Mucosa of stomach (tissue), 1 donor: ENCODE measurements around the gene MRPS23.
A peak's percentile ranks its signal among the peaks of the same experiment; 100 is the strongest.

Experiments used
- H3K27me3 ChIP-seq: one replicate; pipeline ENCODE4 v1.7.0; 2013; ENCODE audit warnings: mild to moderate bottlenecking, low read length; ENCODE audit not compliant: control insufficient read depth, insufficient read depth
- H3K36me3 ChIP-seq: one replicate; pipeline ENCODE4 v1.7.0; 2013; ENCODE audit warnings: low read length; ENCODE audit not compliant: control insufficient read depth, insufficient read depth
- H3K4me1 ChIP-seq: one replicate; pipeline ENCODE4 v1.7.0; 2013; ENCODE audit warnings: mild to moderate bottlenecking, low read length; ENCODE audit not compliant: control insufficient read depth, insufficient read depth
- H3K4me3 ChIP-seq: one replicate; pipeline ENCODE4 v1.7.0; 2013; ENCODE audit warnings: low read length
- H3K9ac ChIP-seq: one replicate; pipeline ENCODE4 v1.7.0; 2013; ENCODE audit warnings: mild to moderate bottlenecking, low read length, moderate library complexity
- H3K9me3 ChIP-seq: one replicate; pipeline ENCODE4 v1.7.0; 2013; ENCODE audit warnings: mild to moderate bottlenecking, low read length, moderate library complexity; ENCODE audit not compliant: control insufficient read depth
- donor health status: Pancreatic carcinoma.

The MRPS23 gene

GRCh38 chr17:57875290-57876022, 25.6 kb upstream of the MRPS23 start:
- peaks cover 40% of the 10 kb centered on the region for H3K4me1 ChIP-seq
- peaks cover 15% of the 10 kb centered on the region for H3K36me3 ChIP-seq
- H3K4me3 ChIP-seq, result no peak overlapping the region

DNA sequence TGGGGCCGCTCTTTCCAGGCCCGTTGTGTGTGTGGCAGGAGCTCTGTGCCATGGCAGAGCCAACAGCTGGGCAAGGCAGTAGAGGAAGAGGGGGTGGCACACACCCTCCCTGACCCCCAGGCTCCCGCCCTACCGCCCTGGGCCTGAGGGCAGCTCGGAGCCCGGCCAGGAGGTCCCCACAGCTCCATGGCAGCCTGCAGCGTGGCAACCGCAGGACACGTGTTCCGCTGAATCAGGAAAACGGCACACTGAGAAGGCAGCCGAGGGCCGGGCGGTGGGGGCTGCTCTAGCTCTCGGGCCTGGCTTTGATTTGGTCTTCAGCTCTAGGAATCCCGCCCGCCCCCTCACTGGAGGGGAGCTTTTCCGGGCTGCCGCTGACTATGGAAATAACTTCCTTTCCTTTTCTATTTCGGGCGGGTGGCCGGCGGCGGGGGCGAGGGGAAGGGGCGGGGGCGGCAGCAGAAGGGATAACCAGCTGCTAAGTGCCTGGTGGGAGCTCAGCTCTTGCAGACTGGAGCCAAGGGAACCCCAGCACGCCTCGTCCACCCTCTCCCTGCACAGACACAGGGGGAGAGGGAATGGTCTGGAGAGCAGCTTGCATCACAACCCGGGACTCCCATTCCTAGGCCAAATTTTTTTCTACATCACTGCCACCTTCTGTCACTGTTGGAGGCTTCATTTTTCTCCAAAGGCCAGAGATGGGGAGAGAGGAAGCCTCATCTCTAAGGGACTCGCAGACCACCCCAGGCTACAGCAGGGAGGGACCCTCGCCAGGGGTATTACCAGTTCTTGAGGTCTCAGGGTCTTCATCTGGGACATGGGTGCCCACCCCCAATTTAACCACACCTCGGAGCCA, 24.8 kb upstream of the MRPS23 start:
- Histone ChIP-seq H3K36me3 (peaks cover 15% of the 10 kb centered on the region), H3K27me3 (no peaks in the 10 kb centered on the region), H3K9me3 (no peaks in the 10 kb centered on the region), H3K9ac (peak overlapping the region; percentile 10), H3K4me3 (no peak overlapping the region), H3K4me1 (peaks cover 33% of the 10 kb centered on the region)

More at GRCh38 chr17:57875290-57876022, 25.6 kb upstream of the MRPS23 start:
- H3K9ac ChIP-seq, result peak overlapping the region; percentile 10
- H3K9me3 ChIP-seq, result no peaks in the 10 kb centered on the region
- H3K27me3 ChIP-seq, result no peaks in the 10 kb centered on the region

DNA sequence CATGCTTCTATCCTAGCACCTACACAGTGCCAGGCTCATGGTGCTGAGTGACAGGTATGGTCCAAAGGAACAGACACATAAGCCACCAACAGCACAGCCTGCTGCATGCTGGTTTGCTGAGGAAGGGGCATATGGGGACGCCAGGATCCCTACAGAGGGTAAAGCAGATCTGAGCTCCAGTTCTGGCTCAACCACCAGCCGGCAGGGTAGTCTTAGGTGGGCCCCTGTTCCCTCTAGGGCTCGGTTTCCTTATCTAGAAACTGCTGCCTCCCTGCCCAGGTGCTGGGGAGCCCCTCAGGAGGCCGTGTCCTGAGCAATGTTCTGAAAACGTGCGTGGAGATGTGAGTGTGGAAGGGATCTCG, 24.2 kb upstream of the MRPS23 start:
- H3K27me3 ChIP-seq, result no peaks in the 10 kb centered on the region
- H3K9ac ChIP-seq, result no peak overlapping the region
- H3K9me3 ChIP-seq, result no peaks in the 10 kb centered on the region
- H3K4me3 ChIP-seq, result no peak overlapping the region
- H3K36me3 ChIP-seq, result peaks cover 15% of the 10 kb centered on the region
- H3K4me1 ChIP-seq, result peaks cover 32% of the 10 kb centered on the region

DNA sequence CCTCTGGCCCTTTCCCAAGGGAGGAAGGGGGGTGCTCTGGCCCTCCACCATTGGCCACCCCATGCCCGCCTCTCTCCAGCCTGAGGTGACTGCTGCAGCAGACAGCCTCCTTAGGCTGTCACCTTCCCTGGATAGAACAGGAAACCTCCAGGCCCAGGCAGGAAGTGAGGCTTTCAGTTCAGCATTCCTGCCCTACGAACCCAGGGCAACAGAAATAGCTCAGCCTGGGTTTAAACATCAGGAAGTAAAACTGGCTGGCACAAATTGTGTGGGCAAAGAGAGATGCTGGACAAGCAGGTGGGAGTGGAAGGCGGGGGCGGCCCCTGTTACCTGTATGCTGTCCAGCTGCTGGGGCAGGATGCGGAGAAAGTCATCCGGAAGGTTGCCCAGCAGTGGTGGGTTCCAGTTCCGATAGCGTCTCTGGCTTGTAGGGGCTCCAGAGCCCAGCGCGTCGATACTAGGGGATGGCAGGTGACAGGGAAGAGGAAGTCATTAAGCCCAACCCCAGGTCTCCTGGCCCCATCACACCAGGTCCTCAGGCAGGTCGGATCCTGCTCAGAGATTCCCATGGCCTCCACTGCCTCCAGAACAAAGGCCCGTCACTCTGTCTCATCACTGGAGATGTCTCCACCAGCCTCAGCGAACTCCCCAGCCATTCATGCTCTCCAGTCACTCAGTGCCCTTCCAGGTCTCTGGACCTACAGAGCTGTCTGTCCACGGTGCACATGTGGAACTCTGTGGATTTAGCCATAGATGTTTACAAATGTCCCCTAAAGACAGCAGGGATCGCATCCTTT, 23.6 kb upstream of the MRPS23 start:
- no peak overlapping the region for H3K9ac ChIP-seq
- no peak overlapping the region for H3K4me3 ChIP-seq
- H3K36me3 ChIP-seq, result peaks cover 15% of the 10 kb centered on the region
- no peaks in the 10 kb centered on the region for H3K9me3 ChIP-seq
- H3K27me3 ChIP-seq, result no peaks in the 10 kb centered on the region
- H3K4me1 ChIP-seq, result peaks cover 37% of the 10 kb centered on the region

DNA sequence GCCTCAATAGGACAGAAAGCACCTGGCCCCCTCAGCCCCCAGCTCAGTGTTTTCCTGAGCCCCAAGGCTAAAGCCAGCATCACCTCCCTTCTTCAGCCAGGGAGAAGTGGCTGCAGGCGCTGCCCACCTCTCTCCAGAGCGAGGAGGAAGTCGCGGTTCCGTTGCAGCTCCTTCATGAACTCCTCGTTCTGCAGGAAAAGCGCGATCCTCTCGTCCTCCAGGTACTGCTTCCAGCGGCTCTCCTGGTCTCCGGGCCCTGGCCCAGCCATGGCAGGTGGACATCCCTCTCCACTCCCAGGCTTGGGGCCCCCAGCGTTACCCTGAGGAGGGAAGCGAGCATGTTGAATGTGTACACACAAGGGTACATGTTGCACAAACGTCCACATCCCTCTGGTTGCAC, 22.7 kb upstream of the MRPS23 start:
- Histone ChIP-seq H3K4me1 (peaks cover 46% of the 10 kb centered on the region), H3K36me3 (peaks cover 15% of the 10 kb centered on the region), H3K4me3 (no peak overlapping the region)

GRCh38 chr17:57871863-57872262, 22.0 kb upstream of the MRPS23 start:
- H3K4me1 ChIP-seq, result peaks cover 49% of the 10 kb centered on the region
- no peaks in the 10 kb centered on the region for H3K27me3 ChIP-seq
- H3K4me3 ChIP-seq, result no peak overlapping the region
- no peaks in the 10 kb centered on the region for H3K9me3 ChIP-seq
- H3K9ac ChIP-seq, result no peak overlapping the region
- H3K36me3 ChIP-seq, result peaks cover 15% of the 10 kb centered on the region

More for the DNA sequence above, 22.7 kb upstream of the MRPS23 start:
- no peak overlapping the region for H3K9ac ChIP-seq
- no peaks in the 10 kb centered on the region for H3K27me3 ChIP-seq
- H3K9me3 ChIP-seq, result no peaks in the 10 kb centered on the region

- H3K4me3 ChIP-seq, result no peak overlapping the region
- H3K27me3 ChIP-seq, result no peaks in the 10 kb centered on the region
- H3K9me3 ChIP-seq, result no peaks in the 10 kb centered on the region
- peaks cover 15% of the 10 kb centered on the region for H3K36me3 ChIP-seq
- H3K4me1 ChIP-seq, result peaks cover 49% of the 10 kb centered on the region
- H3K9ac ChIP-seq, result no peak overlapping the region
These were observed 21.3 kb upstream of the MRPS23 start for GRCh38 chr17:57871155-57871554.

DNA sequence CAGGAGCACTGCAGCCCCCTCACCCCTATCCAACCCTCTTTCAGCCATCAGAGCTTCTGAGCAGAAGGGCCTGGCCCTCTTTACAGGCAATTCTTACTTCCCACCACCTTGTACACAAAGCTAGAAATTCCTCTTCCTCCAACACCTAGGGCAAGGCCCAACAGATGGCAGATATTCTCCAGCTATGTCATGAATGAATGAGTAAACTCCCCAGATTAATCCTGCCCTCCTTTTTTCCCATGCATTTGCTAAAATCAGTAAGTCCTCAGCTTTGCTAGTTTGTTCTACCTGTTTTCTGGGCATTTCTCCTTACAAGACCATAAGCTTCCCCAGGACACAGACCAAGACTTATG, 20.4 kb upstream of the MRPS23 start:
- Histone ChIP-seq H3K36me3 (peaks cover 15% of the 10 kb centered on the region), H3K27me3 (no peaks in the 10 kb centered on the region), H3K9ac (no peak overlapping the region), H3K9me3 (no peaks in the 10 kb centered on the region), H3K4me3 (no peak overlapping the region), H3K4me1 (peaks cover 42% of the 10 kb centered on the region)

GRCh38 chr17:57869617-57870282, 19.9 kb upstream of the MRPS23 start:
- no peaks in the 10 kb centered on the region for H3K27me3 ChIP-seq
- H3K4me1 ChIP-seq, result peaks cover 37% of the 10 kb centered on the region
- no peaks in the 10 kb centered on the region for H3K9me3 ChIP-seq
- H3K4me3 ChIP-seq, result no peak overlapping the region
- H3K36me3 ChIP-seq, result peaks cover 15% of the 10 kb centered on the region
- no peak overlapping the region for H3K9ac ChIP-seq

GRCh38 chr17:57868910-57869616, 19.2 kb upstream of the MRPS23 start:
- Histone ChIP-seq H3K4me1 (peaks cover 32% of the 10 kb centered on the region), H3K36me3 (peaks cover 14% of the 10 kb centered on the region), H3K9me3 (no peaks in the 10 kb centered on the region), H3K4me3 (no peak overlapping the region), H3K9ac (no peak overlapping the region), H3K27me3 (no peaks in the 10 kb centered on the region)
